HG02938 (cell line): ENCODE measurements around the gene VPS51.

Source experiments
- ATAC-seq: cut with Tn5 transposase; IDR thresholded peaks from one replicate; pipeline ENCODE4 v1.9.1; 2021; ENCODE audit warnings: mild to moderate bottlenecking, moderate library complexity; ENCODE audit not compliant: unreplicated experiment

The VPS51 gene

DNA sequence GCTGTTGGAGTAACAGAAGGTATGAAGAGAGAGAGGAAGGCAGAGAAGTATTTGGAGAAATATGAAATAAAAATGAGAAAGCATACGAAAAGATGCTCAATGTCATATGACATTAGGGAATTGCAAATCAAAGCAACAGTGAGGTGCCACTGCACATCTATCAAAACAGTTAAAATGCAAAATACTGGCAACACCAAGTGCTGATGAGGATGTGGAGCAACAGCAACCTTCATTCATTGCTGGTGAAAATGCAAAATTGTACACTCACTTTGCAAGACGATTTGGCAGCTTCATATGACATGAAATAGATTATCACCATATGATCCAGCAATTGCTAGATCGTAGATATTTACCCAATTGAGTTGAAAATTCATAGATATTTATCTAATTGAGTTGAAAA lies 64.6 kb downstream of the VPS51 start:
- no peak for ATAC-seq
